Ishikawa (cell line): Measurements from ENCODE around the gene CALCOCO2.

Experiments used
- CEBPB ChIP-seq: IDR thresholded peaks from 2 replicates; pipeline ENCODE4 v1.6.1; 2012
- CREB1 ChIP-seq: IDR thresholded peaks from 2 replicates; pipeline ENCODE4 v1.6.1; 2012; ENCODE audit warnings: low read depth
- EGR1 ChIP-seq: IDR thresholded peaks from 2 replicates; pipeline ENCODE4 v1.6.1; 2012
- EP300 ChIP-seq: IDR thresholded peaks from 2 replicates; pipeline ENCODE4 v1.6.1; 2012; ENCODE audit warnings: borderline replicate concordance
- FOXM1 ChIP-seq: IDR thresholded peaks from 2 replicates; pipeline ENCODE4 v1.6.1; 2012; ENCODE audit warnings: low read depth, borderline replicate concordance
- MAX ChIP-seq: IDR thresholded peaks from 2 replicates; pipeline ENCODE4 v1.6.1; 2012
- NFIC ChIP-seq: IDR thresholded peaks from 2 replicates; pipeline ENCODE4 v1.6.1; 2012
- RAD21 ChIP-seq: IDR thresholded peaks from 2 replicates; pipeline ENCODE4 v1.6.1; 2012; ENCODE audit warnings: low read depth
- REST ChIP-seq: IDR thresholded peaks from 2 replicates; pipeline ENCODE4 v1.6.1; 2012; ENCODE audit warnings: low read depth, mild to moderate bottlenecking
- TAF1 ChIP-seq: IDR thresholded peaks from 2 replicates; pipeline ENCODE4 v1.6.1; 2012; ENCODE audit warnings: low read depth, mild to moderate bottlenecking
- TCF12 ChIP-seq: IDR thresholded peaks from 2 replicates; pipeline ENCODE4 v1.6.1; 2012; ENCODE audit warnings: low read depth
- TEAD4 ChIP-seq: IDR thresholded peaks from 2 replicates; pipeline ENCODE4 v1.6.1; 2012
- YY1 ChIP-seq: IDR thresholded peaks from 2 replicates; pipeline ENCODE4 v1.6.1; 2012; ENCODE audit warnings: low read depth
- ZBTB7A ChIP-seq: IDR thresholded peaks from 2 replicates; pipeline ENCODE4 v1.6.1; 2012; ENCODE audit warnings: low read depth
- TF ChIP-seq, protein P1 (sequence below): IDR thresholded peaks from 2 replicates; pipeline ENCODE4 v1.6.1; 2012

CALCOCO2 gene

GRCh38 chr17:48901241-48901640, 70.4 kb downstream of the CALCOCO2 start:
- no peak for TF ChIP-seq CEBPB
- TF ChIP-seq YY1: no peak
- TF ChIP-seq, protein P1, sequence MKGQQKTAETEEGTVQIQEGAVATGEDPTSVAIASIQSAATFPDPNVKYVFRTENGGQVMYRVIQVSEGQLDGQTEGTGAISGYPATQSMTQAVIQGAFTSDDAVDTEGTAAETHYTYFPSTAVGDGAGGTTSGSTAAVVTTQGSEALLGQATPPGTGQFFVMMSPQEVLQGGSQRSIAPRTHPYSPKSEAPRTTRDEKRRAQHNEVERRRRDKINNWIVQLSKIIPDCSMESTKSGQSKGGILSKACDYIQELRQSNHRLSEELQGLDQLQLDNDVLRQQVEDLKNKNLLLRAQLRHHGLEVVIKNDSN: no peak

- TF ChIP-seq MAX (no peak), TEAD4 (no peak), RAD21 (no peak), ZBTB7A (no peak), FOXM1 (no peak), REST (no peak), CEBPB (no peak), EP300 (no peak), CREB1 (no peak), TAF1 (no peak), TCF12 (no peak), EGR1 (no peak)
- TF ChIP-seq, protein P1: no peak
Measured at GRCh38 chr17:48903401-48903800, 72.6 kb downstream of the CALCOCO2 start.

- TF ChIP-seq REST: no peak
- no peak for TF ChIP-seq NFIC
- TF ChIP-seq ZBTB7A: no peak
Measured at GRCh38 chr17:48904428-48904827, 73.6 kb downstream of the CALCOCO2 start.

- TF ChIP-seq EGR1: no peak
- TF ChIP-seq ZBTB7A: no peak
- TF ChIP-seq FOXM1: no peak
- no peak for TF ChIP-seq MAX
- no peak for TF ChIP-seq CREB1
- no peak for TF ChIP-seq TAF1
- TF ChIP-seq, protein P1: no peak
- no peak for TF ChIP-seq TEAD4
- no peak for TF ChIP-seq REST
- TF ChIP-seq TCF12: no peak
Measured at GRCh38 chr17:48905987-48906515, 75.2 kb downstream of the CALCOCO2 start.

GRCh38 chr17:48907713-48908046, 76.8 kb downstream of the CALCOCO2 start:
- TF ChIP-seq NFIC (no peak), RAD21 (no peak), FOXM1 (no peak), ZBTB7A (no peak)
- TF ChIP-seq, protein P1: no peak
